ENCODE measurements around the gene MGAT4C.

GRCh38 chr12:85971800-85972199, 284.4 kb downstream of the MGAT4C start:
- TF ChIP-seq POLR2AphosphoS5 (IDR thresholded peaks at IDR 0.05; ENCODE audit: borderline replicate concordance, low read depth, low read length) (no peak), EZH2 (IDR thresholded peaks at IDR 0.05) (no peak)
